GM12872 (cell line): ENCODE results near the gene PHB1.

Experiments
- TF ChIP-seq, protein P1 (sequence below): IDR thresholded peaks from 3 replicates; pipeline ENCODE4 v1.5.1; 2011; ENCODE audit warnings: low read depth, mild to moderate bottlenecking, low read length, moderate library complexity; ENCODE audit not compliant: insufficient read depth

PHB1 gene

DNA sequence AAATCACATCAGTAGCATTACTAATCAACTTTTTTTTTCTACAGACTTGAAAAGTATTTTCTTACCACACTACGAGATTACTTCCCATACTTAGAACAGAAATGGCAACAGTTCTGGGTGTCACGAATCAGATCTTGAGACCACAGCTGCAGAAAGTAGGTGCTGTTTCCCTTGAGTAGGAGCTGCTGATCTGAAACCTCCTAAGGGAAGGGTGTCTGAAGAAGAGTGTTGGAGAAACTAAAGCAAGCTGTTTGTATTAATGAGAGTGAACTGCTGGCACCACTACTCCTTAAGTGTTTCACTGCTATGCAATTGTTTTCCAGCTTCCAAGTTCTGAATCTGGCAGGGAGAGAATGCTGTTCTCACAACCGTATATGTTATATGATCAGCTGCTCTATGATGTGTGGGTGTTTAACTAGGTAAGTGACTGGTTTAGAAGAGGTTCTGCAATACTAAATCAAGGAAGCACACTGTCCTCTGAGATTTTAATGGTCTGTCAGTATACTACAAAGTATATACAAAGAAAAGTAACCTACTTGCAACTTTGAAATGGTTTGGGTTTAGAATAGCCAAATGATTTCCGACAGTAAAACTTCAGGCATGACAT is 55.9 kb downstream of the PHB1 start:
- TF ChIP-seq, protein P1, sequence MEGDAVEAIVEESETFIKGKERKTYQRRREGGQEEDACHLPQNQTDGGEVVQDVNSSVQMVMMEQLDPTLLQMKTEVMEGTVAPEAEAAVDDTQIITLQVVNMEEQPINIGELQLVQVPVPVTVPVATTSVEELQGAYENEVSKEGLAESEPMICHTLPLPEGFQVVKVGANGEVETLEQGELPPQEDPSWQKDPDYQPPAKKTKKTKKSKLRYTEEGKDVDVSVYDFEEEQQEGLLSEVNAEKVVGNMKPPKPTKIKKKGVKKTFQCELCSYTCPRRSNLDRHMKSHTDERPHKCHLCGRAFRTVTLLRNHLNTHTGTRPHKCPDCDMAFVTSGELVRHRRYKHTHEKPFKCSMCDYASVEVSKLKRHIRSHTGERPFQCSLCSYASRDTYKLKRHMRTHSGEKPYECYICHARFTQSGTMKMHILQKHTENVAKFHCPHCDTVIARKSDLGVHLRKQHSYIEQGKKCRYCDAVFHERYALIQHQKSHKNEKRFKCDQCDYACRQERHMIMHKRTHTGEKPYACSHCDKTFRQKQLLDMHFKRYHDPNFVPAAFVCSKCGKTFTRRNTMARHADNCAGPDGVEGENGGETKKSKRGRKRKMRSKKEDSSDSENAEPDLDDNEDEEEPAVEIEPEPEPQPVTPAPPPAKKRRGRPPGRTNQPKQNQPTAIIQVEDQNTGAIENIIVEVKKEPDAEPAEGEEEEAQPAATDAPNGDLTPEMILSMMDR = no peak

DNA sequence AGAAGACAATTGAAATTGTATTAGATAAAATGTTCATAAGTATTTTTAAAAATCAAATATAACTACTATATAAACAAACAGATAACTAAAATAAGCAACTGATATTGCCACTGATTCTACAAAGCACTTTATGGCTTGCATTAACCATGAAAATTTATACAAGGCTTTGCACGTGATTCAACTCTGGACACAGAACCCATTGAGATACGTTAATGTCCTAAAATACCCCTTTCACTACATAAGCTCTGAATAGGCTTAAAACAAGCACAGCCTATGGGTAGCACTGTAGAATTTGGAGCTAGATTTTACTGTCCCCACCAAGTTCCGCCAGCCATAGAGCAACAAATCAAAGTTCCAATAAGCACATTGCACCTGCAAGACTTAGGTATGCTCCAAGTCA is 57.2 kb downstream of the PHB1 start:
- TF ChIP-seq, protein P1 = no peak

DNA sequence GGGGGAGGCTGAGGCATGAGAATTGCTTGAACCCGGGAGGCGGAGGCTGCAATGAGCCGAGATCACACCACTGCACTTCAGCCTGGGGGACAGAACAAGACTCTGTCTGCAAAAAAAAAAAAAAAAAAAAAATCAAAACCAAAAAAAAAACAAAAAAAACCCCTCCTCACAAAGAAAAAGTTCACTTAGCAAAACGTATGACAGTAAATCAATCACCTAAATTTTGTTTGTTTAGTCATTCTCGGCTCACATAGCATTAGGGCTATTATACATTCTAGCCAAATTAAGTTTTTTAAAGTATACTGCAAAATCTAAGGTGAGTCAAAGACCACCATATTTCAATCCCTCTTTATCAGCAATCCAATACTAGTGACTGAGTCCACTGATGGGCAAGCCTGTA is 58.4 kb downstream of the PHB1 start:
- TF ChIP-seq, protein P1 = no peak
